GM18873 (cell line): Measurements from ENCODE around the gene ZNF211.

Source experiments
- ATAC-seq: cut with Tn5 transposase; IDR thresholded peaks from one replicate; pipeline ENCODE4 v1.9.1; 2021; ENCODE audit warnings: mild to moderate bottlenecking, moderate library complexity, moderate number of reproducible peaks; ENCODE audit not compliant: unreplicated experiment, low FRiP score

ZNF211 gene

DNA sequence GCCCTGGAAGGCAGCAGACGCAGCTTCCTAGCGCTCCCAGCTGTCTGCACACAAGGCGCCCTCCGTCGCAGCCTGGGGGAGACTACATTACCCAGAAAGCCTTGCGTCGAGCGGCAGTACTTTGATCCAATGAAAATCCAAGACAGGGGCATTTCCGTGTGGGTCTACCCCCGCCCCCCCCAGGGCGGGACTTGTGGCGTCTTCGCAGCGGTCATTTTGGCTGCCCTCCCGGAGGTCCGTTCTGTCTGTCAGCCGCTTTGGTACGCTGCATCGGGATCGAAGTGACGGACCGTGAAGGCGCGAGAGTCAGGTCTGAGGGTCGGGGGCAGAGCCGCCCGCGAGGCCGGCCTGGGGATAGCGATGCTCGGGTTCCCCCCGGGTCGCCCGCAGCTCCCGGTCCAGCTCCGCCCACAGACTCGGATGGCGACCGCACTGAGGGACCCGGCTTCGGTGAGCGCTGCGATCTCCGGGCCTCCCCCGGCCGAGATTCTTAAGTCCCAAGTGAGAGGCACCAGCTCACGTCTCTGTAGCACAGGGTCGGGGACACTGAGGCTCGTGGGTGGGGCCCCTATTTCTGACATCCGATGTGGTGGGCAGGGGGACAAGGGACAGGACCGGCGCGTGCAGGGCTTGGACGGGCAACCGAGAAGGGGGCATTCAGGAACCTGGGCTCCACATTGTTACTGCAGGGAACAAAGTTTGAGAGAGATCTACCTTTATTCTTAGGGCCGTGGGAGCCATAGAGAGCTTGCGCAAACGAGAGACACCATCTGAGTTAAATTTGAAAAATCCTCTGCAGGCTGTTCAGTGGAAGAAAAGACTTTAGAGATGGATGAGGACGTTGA is at the start of gene ZNF211:
Gene ZNF211, plus strand, starts transcription at position 182 of the 845 bp plus-strand sequence. Its CDS starts 179 bp downstream, at position 361.
- peak; percentile 89 for ATAC-seq

DNA sequence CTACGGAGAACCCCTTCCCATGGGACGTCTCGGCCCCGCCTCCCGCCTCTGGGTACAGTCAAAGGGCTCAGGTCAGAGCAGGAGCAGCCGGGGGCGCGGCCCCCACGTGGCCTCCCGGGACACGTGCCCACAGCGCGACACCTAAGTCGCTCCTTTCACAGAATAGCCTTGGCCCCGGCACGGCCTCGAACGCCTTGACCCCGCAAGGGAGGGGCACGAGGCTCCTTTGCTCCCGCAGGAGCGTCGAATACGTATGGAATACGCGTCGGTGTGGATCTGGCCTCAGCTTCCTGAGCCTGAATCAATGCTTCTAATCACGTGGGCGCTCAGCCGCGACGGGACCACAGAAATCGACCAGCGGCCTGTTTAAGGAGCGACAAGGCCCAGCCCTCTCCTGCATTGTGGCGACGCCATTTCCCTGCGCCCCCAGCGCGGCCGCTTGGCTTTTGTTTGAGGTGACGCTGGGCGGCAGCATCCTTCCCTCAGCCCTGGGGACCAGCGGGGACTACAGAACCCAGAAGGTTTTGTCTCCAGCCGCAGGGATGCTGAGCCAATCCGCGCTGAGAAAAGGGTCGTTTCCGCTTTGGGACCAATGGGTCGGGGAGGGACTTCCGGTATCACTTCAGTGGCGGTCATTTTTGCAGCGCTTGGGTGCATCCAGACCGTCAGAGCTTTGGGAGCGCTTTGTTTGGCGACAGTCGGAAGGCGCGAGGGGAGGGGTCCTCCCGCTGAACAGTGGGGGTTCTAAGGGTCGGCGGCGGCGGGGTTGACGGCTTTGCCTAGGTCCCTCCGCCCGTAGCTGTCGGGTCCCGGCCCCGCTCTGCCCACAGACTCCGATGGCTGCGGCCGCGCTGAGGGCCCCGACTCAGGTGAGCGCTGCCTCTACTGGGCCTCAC is 49.2 kb upstream of the ZNF211 start, which contains the start of gene ZIK1:
Gene ZIK1, plus strand, starts transcription at position 625 of the 896 bp plus-strand sequence. Its CDS starts 212 bp downstream, at position 837.
- peak; percentile 51 for ATAC-seq

DNA sequence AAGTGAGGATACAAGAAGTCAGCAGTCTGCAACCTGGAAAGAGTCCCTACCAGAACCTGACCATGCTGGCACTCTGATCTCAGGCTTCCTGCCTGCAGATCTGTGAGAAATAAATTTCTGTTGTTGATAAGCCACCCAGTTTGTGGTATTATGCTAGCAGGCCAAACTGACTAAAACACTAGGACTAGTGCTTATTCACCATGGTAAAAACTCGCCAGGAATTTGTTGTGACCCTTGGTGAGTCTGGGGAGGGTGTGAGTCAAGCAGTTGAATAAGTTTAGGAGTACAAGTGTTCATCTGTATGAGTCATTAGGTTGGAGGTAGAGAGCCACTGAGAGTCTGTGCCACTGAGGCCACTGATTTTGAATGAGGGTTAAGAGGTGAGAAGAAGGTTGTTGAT is 45.4 kb upstream of the ZNF211 start:
- no peak for ATAC-seq

DNA sequence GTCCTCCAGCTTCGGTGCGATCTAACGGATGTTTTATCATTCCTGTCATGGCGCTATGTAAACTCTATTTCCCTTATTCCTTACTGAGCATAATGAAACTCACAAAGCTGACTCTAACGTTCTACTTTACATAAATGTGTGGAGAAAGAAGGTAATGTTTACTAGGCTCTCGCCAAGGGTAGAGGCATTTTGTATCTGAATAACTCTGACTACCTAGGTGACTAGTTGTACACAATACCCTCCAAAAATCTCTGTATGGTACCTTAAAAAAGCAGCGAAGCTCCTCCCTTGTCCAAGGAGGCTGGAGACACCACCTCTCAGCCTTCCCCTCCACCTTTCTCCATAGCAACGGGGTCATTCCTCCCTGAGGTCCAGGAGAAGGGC is 33.6 kb upstream of the ZNF211 start:
- ATAC-seq, result no peak

DNA sequence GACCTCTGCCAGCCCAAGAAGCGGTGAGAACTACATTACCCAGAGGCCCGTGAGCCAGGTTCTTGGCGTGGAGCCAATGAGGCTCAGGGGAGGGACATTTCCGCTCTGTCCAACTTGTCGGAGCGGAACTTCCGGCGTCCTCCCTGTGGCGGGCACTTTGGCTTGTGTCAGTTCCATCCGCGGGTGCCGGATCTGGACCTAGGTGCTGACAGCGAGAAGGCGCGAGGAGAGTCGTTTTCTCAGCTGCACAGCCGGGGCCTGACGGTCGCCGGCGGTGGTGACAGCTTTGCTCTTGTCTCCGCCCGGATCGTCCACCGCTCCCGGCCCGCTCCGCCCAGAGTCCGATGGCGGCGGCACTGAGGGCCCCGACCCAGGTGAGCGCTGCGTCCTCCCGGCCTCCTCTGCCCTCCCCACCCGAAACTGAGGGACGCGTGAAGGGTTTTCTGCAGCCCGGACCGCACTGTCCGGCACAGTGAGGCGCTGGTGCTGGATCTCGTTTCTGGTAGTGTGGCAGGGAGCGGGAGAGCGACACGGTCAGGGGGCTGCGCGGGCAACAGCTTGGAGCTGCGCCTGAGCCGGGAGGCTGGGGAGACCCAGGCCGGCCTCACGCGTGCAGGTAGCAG is 33.1 kb upstream of the ZNF211 start, which contains the start of gene ZNF530:
Gene ZNF530, plus strand, starts transcription at position 125 of the 623 bp plus-strand sequence. CDS start 4,461 bp downstream, outside the sequence.
- ATAC-seq, result peak; percentile 73

DNA sequence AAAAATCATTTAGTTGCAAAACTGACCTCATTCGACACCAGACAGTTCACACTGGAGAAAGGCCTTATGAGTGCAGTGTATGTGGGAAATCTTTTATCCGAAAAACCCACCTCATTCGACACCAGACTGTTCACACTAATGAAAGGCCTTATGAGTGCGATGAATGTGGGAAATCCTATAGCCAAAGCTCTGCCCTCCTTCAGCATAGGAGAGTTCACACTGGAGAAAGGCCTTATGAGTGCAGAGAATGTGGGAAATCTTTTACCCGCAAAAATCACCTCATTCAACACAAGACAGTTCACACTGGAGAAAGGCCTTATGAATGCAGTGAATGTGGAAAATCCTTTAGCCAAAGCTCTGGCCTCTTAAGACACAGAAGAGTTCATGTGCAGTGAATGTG is 26.0 kb upstream of the ZNF211 start:
- ATAC-seq, result no peak

DNA sequence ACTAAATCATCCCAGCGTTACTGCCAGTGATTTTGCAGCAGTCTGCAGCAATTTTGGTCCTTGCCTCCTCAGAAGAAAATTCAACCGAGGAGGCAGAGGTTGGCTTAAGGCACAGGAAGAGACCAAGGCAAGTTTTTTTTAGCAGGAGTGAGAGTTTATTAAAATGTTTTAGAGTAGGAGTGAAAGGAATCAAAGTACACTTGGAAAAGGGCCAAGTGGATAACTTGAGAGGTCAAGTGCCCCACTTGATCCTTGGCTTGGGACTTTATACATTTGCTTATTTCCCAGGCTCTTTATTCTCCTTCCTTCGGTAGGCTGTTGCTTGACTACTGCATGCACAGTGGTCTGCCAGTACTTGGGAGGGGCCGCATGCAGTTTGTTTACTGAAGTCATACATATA is 21.9 kb upstream of the ZNF211 start:
- ATAC-seq, result no peak

DNA sequence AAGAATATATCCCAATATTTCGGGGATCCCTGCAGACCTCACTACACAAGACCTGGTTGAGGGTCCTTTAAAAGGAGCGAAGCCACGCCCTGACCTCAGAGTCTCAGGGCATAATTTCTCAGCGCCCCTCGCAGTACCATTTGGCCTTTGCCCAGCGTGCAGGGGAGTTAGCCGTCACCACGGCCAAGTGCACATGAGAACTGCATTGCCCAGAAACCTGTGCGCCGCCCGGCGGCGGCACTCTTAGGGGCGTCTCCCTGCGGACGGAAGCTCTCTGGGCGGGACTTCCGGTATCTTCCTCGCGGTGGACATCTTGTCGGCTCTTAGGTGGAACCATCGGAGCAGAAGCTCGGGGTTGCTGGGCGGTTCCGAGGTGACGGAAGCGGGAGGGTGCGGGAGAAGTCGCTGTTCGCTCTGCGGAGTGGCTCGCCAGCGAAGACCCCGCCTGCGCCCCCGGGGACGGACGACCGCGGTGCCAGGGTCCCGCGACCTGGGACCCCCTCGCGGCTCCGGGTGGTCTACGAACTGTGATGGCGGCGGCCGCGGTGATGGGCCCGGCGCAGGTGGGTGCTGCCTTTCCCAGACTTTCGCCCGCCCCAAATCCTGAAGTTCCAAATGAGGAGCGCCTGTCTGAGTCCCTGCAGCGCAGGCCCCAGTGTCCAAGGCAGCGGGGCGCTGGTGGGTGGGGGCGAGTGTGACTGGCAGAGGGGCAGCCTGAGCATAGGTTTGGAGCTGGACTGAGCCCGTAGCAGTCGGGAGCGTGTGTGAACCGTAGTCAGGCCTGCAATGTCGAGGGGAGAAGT is 18.8 kb upstream of the ZNF211 start, which contains the start of gene ZNF134:
Gene ZNF134, plus strand, starts transcription at position 302 of the 803 bp plus-strand sequence. CDS start 5,227 bp downstream, outside the sequence.
- ATAC-seq, result peak; percentile 85

DNA sequence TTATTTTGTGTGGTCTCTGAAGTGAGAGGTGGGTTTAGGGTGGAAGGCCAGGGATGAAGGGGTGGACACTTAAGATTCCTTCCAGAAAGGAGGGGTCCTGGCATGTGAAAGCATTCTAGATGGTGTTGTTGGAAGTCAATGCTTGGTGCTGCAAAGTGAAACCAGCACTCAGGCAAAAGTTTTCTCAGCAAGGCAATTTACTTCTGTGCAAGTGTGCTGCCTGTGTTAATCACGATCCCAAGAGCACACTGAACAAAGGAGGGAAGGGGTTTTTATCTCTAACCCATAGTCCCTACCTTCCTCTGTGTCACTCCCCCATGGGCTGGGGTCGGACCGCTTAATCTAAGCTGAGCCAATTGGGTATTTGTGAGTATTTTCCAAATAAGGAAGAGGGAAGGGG is 17.6 kb upstream of the ZNF211 start:
- no peak for ATAC-seq

DNA sequence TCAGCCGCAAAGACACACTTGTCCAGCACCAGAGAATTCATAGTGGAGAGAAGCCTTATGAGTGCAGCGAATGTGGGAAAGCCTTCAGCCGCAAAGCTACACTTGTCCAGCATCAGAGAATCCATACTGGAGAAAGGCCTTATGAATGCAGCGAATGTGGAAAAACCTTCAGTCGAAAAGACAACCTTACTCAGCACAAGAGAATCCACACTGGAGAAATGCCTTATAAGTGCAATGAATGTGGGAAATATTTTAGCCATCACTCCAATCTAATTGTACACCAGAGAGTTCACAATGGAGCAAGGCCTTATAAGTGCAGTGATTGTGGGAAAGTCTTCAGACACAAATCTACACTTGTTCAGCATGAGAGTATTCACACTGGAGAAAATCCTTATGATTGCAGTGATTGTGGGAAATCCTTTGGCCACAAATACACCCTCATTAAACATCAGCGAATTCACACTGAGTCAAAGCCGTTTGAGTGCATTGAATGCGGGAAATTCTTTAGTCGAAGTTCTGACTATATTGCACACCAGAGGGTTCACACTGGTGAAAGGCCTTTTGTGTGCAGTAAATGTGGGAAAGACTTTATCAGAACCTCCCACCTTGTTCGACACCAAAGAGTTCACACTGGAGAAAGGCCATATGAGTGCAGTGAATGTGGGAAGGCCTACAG is 12.2 kb upstream of the ZNF211 start:
- ATAC-seq, result no peak

DNA sequence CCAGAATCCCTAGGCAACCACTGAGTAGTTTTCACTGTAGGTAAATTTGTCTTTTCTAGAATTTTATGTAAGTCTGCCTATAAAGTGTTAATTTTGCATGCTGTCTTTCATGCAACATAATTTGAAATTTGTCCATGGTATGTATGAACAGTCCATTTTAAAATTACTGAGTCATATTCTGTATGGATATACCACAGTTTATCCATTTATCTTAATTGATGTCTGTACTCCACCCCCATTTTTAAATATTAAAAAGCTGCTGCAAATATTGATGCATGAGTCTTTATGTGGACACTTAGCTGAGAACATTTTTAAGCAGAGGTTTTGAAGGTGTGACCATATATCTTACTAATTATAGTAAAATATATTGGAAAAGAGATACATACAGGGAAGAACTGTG is 9.9 kb upstream of the ZNF211 start:
- ATAC-seq, result no peak

DNA sequence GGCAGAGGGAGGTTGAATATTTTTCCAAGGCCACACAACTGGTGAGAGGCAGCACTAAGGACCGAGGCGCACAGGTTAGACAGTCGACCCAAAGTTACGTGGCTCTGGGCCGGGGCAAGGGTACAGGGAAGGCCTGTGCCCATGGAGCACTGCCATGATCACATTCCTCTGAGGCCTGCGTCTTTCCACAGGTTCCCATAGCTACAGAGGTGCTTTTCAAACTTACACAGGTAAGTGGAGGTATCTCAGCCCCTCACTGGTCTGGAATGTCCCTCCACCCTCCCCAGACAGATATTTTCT is 814 bp downstream of the ZNF211 start:
- ATAC-seq, result no peak

DNA sequence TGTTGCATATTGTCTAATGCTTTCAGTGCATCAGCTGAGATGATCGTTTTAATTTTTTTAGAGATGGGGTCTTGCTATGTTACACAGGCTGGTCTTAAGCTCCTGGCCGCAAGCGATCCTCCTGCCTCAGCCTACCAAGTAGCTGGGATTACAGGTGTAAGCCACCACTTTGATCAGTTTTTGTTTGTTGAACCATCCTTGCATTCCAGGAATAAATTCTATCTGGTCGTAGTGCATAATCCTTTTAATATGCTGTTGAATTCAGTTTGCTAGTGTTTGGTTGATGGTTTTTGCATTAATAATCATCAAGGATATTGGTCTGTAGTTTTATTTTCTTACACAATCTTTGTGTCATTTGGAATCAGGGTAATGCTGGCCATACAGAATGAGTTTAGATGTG is 4.4 kb downstream of the ZNF211 start:
- no peak for ATAC-seq

DNA sequence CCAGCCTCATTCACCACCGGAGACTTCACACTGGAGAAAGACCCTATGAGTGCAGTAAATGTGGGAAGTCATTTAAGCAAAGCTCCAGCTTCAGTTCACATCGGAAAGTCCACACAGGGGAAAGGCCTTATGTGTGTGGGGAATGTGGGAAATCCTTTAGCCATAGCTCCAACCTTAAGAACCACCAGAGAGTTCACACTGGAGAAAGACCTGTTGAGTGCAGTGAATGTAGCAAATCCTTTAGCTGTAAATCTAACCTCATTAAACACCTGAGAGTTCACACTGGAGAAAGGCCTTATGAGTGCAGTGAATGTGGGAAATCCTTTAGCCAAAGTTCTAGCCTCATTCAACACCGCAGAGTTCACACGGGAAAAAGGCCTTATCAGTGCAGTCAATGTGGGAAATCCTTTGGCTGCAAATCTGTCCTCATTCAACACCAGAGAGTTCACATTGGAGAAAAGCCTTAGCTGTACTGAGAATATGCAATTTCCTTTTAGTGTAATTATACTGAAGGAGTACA is 8.8 kb downstream of the ZNF211 start:
- no peak for ATAC-seq

DNA sequence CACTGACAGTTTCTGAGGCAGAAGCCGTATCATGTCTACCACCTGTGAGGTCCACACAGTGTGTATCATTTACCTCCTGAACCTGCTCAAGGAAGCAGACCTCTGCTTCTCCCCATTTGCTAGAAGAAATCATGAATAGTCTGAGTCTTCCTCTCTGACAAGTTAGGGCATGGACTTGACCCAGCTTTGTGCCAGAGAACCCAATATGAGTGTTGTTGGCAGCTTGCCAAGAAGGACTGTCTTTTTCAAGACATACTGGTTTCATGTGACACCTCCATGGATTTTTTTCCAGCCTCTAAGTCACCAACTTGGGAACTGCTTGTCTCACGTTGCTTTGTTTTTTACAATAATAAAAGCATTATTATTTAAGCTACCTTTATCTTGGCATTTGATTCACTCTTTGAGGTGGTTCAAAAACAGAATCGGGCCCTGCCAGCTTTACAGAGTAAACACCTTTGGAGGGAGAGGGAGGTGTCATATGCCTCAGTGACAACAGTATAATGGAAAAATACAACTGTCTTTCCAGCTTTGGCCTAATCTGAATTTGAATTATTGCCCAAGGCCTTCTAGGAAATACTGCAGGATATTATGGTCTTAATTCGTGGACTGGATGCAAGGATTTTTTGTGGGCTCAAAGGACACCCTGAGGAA is 9.6 kb downstream of the ZNF211 start:
- ATAC-seq, result no peak

DNA sequence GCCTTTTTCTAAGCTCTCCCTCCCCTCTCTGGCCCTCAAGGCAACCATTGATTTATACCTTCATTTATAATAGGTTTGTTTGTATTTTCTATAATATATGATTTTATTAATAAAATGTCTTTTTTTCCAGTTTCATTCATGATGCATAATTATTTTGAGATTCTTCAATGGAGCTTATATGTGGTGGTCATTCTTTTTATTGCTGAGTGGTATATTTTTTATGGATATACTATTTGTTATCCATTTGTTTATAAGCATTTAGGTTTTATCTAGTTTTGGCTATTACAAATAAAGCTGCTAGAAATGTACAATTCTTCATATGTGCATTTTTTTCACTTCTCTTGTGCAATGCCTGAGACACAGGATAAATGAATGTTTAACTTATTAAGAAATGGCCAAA is 10.8 kb downstream of the ZNF211 start:
- ATAC-seq, result no peak

DNA sequence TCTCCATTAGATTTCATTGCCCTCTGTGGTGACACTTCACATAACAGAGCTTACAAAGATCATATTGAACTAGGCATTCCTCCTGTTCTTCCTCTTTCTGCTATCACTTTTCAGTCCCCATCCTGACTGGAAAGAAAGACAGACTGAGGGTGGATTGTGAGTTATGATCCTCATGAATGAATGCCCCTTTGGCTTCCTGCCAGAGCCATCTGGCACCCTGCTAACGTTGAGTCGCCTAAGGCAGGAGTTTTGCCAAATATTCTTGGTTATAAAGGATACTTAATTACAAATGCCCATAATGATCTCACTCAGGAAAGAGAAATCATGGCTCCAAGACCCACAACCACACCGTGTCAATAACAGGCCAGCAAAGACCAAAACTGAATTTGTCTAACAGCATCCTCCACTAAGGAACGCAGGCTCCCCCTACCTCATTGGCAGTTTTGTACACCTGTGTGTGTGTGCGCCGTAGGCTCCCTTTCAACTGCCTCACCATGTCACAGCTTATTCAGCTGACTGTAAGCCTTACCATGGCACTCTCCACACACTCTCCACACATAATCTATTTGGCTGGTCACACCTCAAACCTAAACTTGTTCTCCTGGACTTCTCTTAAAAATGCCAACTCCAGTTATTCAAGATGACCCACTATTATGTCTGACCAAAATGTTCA is 15.5 kb downstream of the ZNF211 start:
- no peak for ATAC-seq

DNA sequence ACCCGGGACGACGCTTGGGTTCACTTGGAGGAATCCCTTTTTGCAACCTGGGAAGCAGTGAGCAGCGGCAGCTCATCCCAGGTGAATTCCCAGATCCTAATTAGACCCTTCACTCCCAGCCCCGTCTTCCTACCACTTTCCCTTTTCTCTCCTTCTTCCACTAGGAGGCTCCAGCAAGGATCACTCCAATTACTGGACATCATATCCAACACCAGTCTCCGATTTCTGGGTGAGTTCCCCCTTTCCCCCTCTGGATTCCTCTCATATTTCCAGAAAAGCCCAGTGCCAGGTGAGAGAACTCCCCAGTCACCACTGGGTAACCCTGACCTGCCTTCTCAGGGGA is 18.7 kb downstream of the ZNF211 start:
- ATAC-seq, result no peak
